Liver (tissue), 9 donors: ENCODE measurements around the gene EPB41L4B. TPM values are rescaled to one million over a fixed set of nuclear protein-coding genes. Genes with fewer than 3 reads are reported as not detected.

Experiments used
- DNase-seq: peaks from one replicate; pipeline ENCODE4 v3.0.0-alpha.2; 2017; ENCODE audit warnings: low spot score
- H3K27ac ChIP-seq, 2 donors: one replicate each; pipeline ENCODE4 v1.7.0; 2013; ENCODE audit warnings: inconsistent platforms in 2 of 2, low read length in 2 of 2, control low read depth in 1 of 2, low read depth in 1 of 2, mild to moderate bottlenecking in 1 of 2
- H3K27me3 ChIP-seq, 4 donors: one replicate each; pipeline versions ENCODE4 v1.6.1 to v1.7.0; 2013; ENCODE audit warnings: low read length in 3 of 4, inconsistent platforms in 1 of 4, mild to moderate bottlenecking in 1 of 4, moderate library complexity in 1 of 4; ENCODE audit not compliant: control insufficient read depth in 4 of 4, insufficient read depth in 4 of 4
- H3K36me3 ChIP-seq, 4 donors: one replicate each; pipeline versions ENCODE4 v1.6.1 to v1.7.0; 2013; ENCODE audit warnings: low read length in 3 of 4, mild to moderate bottlenecking in 3 of 4, low read depth in 1 of 4, moderate library complexity in 1 of 4; ENCODE audit not compliant: control insufficient read depth in 4 of 4, insufficient read depth in 3 of 4
- H3K4me1 ChIP-seq, 4 donors: one replicate each; pipeline versions ENCODE4 v1.6.1 to v1.7.0; 2013; ENCODE audit warnings: low read length in 3 of 4, mild to moderate bottlenecking in 3 of 4, moderate library complexity in 1 of 4; ENCODE audit not compliant: control insufficient read depth in 4 of 4, insufficient read depth in 4 of 4
- H3K4me3 ChIP-seq, 3 donors: one replicate each; pipeline versions ENCODE4 v1.6.1 to v1.7.0; 2013; ENCODE audit warnings: low read length in 3 of 3, control low read depth in 1 of 3, low read depth in 1 of 3, mild to moderate bottlenecking in 1 of 3
- H3K9ac ChIP-seq, 2 donors: one replicate each; pipeline ENCODE4 v1.7.0; 2013; ENCODE audit warnings: low read length in 2 of 2, mild to moderate bottlenecking in 2 of 2, moderate library complexity in 2 of 2, control low read depth in 1 of 2, low read depth in 1 of 2
- H3K9me3 ChIP-seq, 4 donors: one replicate each; pipeline versions ENCODE4 v1.6.1 to v1.7.0; 2013; ENCODE audit warnings: low read length in 3 of 4; ENCODE audit not compliant: control insufficient read depth in 4 of 4
- EGR1 ChIP-seq, 2 donors: IDR thresholded peaks; 2 replicates each; pipeline ENCODE4 v1.6.1; 2016 to 2018; ENCODE audit warnings: antibody characterized with exemption in 2 of 2, low read depth in 2 of 2
- FOXA1 ChIP-seq: IDR thresholded peaks from 2 replicates; pipeline ENCODE4 v1.6.1; 2016; ENCODE audit warnings: antibody characterized with exemption
- FOXA2 ChIP-seq: IDR thresholded peaks from 2 replicates; pipeline ENCODE4 v1.6.1; 2016; ENCODE audit warnings: antibody characterized with exemption
- GABPA ChIP-seq, 2 donors: IDR thresholded peaks in 1 of 2; conservative IDR thresholded peaks in 1 of 2; 2 replicates each; pipeline ENCODE4 v1.6.1; 2016; ENCODE audit warnings: antibody characterized with exemption in 2 of 2, mild to moderate bottlenecking in 1 of 2, moderate library complexity in 1 of 2
- HNF4A ChIP-seq, 2 donors: conservative IDR thresholded peaks; 2 replicates each; pipeline ENCODE4 v1.6.1; 2016; ENCODE audit warnings: antibody characterized with exemption in 2 of 2, mild to moderate bottlenecking in 2 of 2
- HNF4G ChIP-seq: IDR thresholded peaks from 2 replicates; pipeline ENCODE4 v1.6.1; 2016; ENCODE audit warnings: antibody characterized with exemption
- JUND ChIP-seq, 2 donors: IDR thresholded peaks; 2 replicates each; pipeline ENCODE4 v1.6.1; 2016; ENCODE audit warnings: antibody characterized with exemption in 2 of 2
- MAX ChIP-seq: IDR thresholded peaks from 2 replicates; pipeline ENCODE4 v1.6.1; 2016; ENCODE audit warnings: antibody characterized with exemption
- NR2F2 ChIP-seq: IDR thresholded peaks from 2 replicates; pipeline ENCODE4 v1.6.1; 2016; ENCODE audit warnings: antibody characterized with exemption
- RAD21 ChIP-seq, 2 donors: IDR thresholded peaks; 2 replicates each; pipeline ENCODE4 v1.6.1; 2016; ENCODE audit warnings: antibody characterized with exemption in 2 of 2, mild to moderate bottlenecking in 2 of 2
- REST ChIP-seq: IDR thresholded peaks from 2 replicates; pipeline ENCODE4 v1.6.1; 2016; ENCODE audit warnings: antibody characterized with exemption, mild to moderate bottlenecking
- RXRA ChIP-seq, 2 donors: IDR thresholded peaks; 2 replicates each; pipeline ENCODE4 v1.6.1; 2017 to 2018; ENCODE audit warnings: antibody characterized with exemption in 2 of 2, mild to moderate bottlenecking in 1 of 2
- SP1 ChIP-seq: IDR thresholded peaks from 2 replicates; pipeline ENCODE4 v1.6.1; 2018; ENCODE audit warnings: antibody characterized with exemption, mild to moderate bottlenecking
- TAF1 ChIP-seq: conservative IDR thresholded peaks from 2 replicates; pipeline ENCODE4 v1.6.1; 2016; ENCODE audit warnings: antibody characterized with exemption, mild to moderate bottlenecking
- YY1 ChIP-seq: IDR thresholded peaks from 2 replicates; pipeline ENCODE4 v1.6.1; 2016; ENCODE audit warnings: antibody characterized with exemption, mild to moderate bottlenecking
- polyA plus RNA-seq, 2 donors: library from polyadenylated mRNA; stranded (reverse) in 1 of 2; unstranded in 1 of 2; fragments of 200-250 nt in 1 of 2; fragments of >200 nt in 1 of 2; fragmentation: Nextera tagmentation in 1 of 2; extraction: Ambion mirVana in 1 of 2; gene quantifications; one replicate each; pipeline versions ENCODE4 v1.2.1 to v1.2.3, GENCODE V29; 2013 to 2015
- total RNA-seq, 2 donors: library from RNA; depleted of rRNA; stranded (reverse); fragments of >200 nt; gene quantifications; one replicate each; pipeline ENCODE4 v1.2.3, GENCODE V29; 2014
- TF ChIP-seq, protein P1 (sequence below): IDR thresholded peaks from 2 replicates; pipeline ENCODE4 v1.6.1; 2016; ENCODE audit warnings: antibody characterized with exemption
- TF ChIP-seq, protein P2 (sequence below): fragments of 150-350 bp; IDR thresholded peaks from 2 replicates; pipeline ENCODE4 v1.5.1; 2017; ENCODE audit warnings: improper control_type of control experiment, low read depth, low read length; ENCODE audit not compliant: missing input control
- TF ChIP-seq, protein P3 (sequence below): IDR thresholded peaks from 2 replicates; pipeline ENCODE4 v1.6.1; 2016; ENCODE audit warnings: antibody characterized with exemption
- donor health status: healthy.
- donor health status: healthy.
- donor health status: healthy.
- donor health status: healthy.
- donor health status: healthy.

The EPB41L4B gene
- total and polyA plus RNA-seq, 4 donors: 9.9 to 42.6 (median 23.9) TPM

DNA sequence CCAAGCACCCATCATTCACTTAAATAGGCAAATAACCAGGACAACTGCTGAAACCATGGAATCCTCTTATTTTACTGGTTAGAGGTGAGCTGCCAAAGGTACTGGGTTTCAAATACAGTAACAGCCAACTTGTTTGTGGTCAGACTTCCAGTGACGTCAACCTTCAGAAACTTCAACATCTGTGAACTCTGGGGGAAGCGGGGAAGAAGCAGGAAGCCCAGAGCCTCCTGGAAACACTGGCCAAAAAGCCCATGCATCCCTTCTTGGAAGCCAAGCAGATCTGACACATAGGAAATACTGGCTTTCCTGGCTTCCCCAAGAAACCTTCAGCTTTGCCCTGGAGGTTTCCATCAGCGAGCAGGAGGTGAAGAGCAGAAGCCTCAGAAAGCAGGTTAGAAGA, 148.9 kb downstream of the EPB41L4B start (continued):
- no peak for TF ChIP-seq REST
- TF ChIP-seq, protein P1, sequence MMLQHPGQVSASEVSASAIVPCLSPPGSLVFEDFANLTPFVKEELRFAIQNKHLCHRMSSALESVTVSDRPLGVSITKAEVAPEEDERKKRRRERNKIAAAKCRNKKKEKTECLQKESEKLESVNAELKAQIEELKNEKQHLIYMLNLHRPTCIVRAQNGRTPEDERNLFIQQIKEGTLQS: no peak
- no peak for TF ChIP-seq NR2F2
- no peak for TF ChIP-seq RXRA (IDR thresholded peaks at IDR 0.05)

- H3K36me3 ChIP-seq: no peaks in the 10 kb centered on the region
- no peak for TF ChIP-seq NR2F2
- TF ChIP-seq FOXA2: no peak
- TF ChIP-seq FOXA1: no peak
- TF ChIP-seq REST: no peak
- TF ChIP-seq GABPA (IDR thresholded peaks at IDR 0.05 in 1 of 2, conservative IDR thresholded peaks at IDR 0.05 in 1 of 2): no peak
- TF ChIP-seq, protein P2, sequence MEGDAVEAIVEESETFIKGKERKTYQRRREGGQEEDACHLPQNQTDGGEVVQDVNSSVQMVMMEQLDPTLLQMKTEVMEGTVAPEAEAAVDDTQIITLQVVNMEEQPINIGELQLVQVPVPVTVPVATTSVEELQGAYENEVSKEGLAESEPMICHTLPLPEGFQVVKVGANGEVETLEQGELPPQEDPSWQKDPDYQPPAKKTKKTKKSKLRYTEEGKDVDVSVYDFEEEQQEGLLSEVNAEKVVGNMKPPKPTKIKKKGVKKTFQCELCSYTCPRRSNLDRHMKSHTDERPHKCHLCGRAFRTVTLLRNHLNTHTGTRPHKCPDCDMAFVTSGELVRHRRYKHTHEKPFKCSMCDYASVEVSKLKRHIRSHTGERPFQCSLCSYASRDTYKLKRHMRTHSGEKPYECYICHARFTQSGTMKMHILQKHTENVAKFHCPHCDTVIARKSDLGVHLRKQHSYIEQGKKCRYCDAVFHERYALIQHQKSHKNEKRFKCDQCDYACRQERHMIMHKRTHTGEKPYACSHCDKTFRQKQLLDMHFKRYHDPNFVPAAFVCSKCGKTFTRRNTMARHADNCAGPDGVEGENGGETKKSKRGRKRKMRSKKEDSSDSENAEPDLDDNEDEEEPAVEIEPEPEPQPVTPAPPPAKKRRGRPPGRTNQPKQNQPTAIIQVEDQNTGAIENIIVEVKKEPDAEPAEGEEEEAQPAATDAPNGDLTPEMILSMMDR: no peak
- TF ChIP-seq MAX: no peak
- TF ChIP-seq YY1: no peak
- no peak for TF ChIP-seq EGR1 (IDR thresholded peaks at IDR 0.05; ENCODE audit: low read depth in 2 of 2)
- peak; percentile 54 to 64 for TF ChIP-seq JUND (IDR thresholded peaks at IDR 0.05)
- TF ChIP-seq RAD21 (IDR thresholded peaks at IDR 0.05): peak in 1 of 2 donors; percentile 18
- TF ChIP-seq TAF1: no peak
- peak; percentile 49 to 61 for TF ChIP-seq RXRA (IDR thresholded peaks at IDR 0.05)
- TF ChIP-seq, protein P1: peak; percentile 84
- TF ChIP-seq, protein P3, sequence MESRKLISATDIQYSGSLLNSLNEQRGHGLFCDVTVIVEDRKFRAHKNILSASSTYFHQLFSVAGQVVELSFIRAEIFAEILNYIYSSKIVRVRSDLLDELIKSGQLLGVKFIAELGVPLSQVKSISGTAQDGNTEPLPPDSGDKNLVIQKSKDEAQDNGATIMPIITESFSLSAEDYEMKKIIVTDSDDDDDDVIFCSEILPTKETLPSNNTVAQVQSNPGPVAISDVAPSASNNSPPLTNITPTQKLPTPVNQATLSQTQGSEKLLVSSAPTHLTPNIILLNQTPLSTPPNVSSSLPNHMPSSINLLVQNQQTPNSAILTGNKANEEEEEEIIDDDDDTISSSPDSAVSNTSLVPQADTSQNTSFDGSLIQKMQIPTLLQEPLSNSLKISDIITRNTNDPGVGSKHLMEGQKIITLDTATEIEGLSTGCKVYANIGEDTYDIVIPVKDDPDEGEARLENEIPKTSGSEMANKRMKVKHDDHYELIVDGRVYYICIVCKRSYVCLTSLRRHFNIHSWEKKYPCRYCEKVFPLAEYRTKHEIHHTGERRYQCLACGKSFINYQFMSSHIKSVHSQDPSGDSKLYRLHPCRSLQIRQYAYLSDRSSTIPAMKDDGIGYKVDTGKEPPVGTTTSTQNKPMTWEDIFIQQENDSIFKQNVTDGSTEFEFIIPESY: no peak
- TF ChIP-seq HNF4G: no peak
- peak; percentile 20 for TF ChIP-seq SP1
- TF ChIP-seq HNF4A (conservative IDR thresholded peaks at IDR 0.05): peak; percentile 19 to 27
- H3K4me1 ChIP-seq: peaks cover 0 to 6% (median 3%) of the 10 kb centered on the region in 4 donors
- no peak for DNase-seq
- no peak overlapping the region for H3K27ac ChIP-seq
- no peaks in the 10 kb centered on the region for H3K9me3 ChIP-seq
- H3K4me3 ChIP-seq: no peak overlapping the region
- peaks cover 0 to 4% (median 2%) of the 10 kb centered on the region in 4 donors for H3K27me3 ChIP-seq
- H3K9ac ChIP-seq: no peak overlapping the region
Measured at GRCh38 chr9:109168170-109168569, 152.7 kb downstream of the EPB41L4B start.
